NK-92 (cell line): Measurements from ENCODE around the gene LHX6.

Experiments
- DNase-seq: peaks from one replicate; lab custom pipeline; 2025; ENCODE audit not compliant: unreplicated experiment; lab: John Stamatoyannopoulos, UW

LHX6 gene

GRCh38 chr9:122158202-122158601 is 70.6 kb downstream of the LHX6 start:
- no peak for DNase-seq

DNA sequence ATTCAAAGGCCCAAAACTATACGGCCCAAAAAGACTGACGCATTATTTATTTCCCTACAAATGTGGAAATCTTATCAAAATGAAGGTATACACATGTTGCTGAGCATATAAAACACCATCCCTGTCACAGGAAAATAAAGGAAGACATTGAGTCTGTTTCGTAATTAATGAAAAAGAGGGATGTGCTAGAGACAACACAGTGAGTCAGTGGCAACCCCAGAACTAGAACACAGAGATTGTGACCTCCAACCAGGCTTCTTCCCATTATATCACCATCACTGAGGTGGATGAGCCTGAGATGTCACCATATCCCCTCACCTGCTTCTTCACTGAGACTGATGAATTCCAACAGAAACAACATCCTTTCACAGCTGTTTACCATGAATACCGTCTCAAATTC is 73.0 kb downstream of the LHX6 start:
- no peak for DNase-seq
